WTC11 (cell line): ENCODE data around the gene PLPPR1. TPM values are rescaled to one million over a fixed set of nuclear protein-coding genes. Genes with fewer than 3 reads are reported as not detected.

ENCODE experiments used
- ATAC-seq: fragments of 200-7000 bp; cut with Tn5 transposase; 2 replicates; pipeline ENCODE4 v1.10.0; 2021; ENCODE audit warnings: mild to moderate bottlenecking, moderate library complexity
- CTCF ChIA-PET: fragments of 300-600 bp; sonication (Branson Sonifier 250); formaldehyde crosslinking; loops from one replicate; lab custom pipeline; 2021; ENCODE audit warnings: antibody characterized with exemption; lab: Charles Lee
- POLR2A ChIA-PET: fragments of 350-600 bp; sonication (Branson Sonifier 250); formaldehyde crosslinking; loops from one replicate; lab custom pipeline; 2021; ENCODE audit warnings: antibody characterized with exemption; lab: Charles Lee
- DNase-seq: peaks from one replicate; pipeline ENCODE4 v3.0.0; 2021; ENCODE audit warnings: low spot score
- H3K27ac Mint-ChIP-seq: 2 replicates; pipeline ENCODE4 v1.8.0; 2021; ENCODE audit warnings: mixed read lengths
- H3K27me3 Mint-ChIP-seq: 2 replicates; pipeline ENCODE4 v1.8.0; 2021; ENCODE audit warnings: low read depth, mild to moderate bottlenecking, moderate library complexity, mixed read lengths
- H3K36me3 Mint-ChIP-seq: 2 replicates; pipeline ENCODE4 v1.8.0; 2021; ENCODE audit warnings: mixed read lengths
- H3K4me1 Mint-ChIP-seq: 2 replicates; pipeline ENCODE4 v1.8.0; 2022; ENCODE audit warnings: mixed read lengths
- H3K4me3 Mint-ChIP-seq: 2 replicates; pipeline ENCODE4 v1.8.0; 2021; ENCODE audit warnings: mild to moderate bottlenecking, moderate library complexity, mixed read lengths
- H3K9me3 Mint-ChIP-seq: 2 replicates; pipeline ENCODE4 v1.8.0; 2021; ENCODE audit warnings: mixed read lengths
- AFF4 ChIP-seq: sonication (generic); formaldehyde crosslinking; IDR thresholded peaks from 2 replicates; pipeline ENCODE4 v1.8.1; 2023; ENCODE audit warnings: mild to moderate bottlenecking, missing genetic modification reagents, borderline replicate concordance
- ATF1 ChIP-seq: sonication (generic); formaldehyde crosslinking; IDR thresholded peaks from 2 replicates; pipeline ENCODE4 v1.8.1; 2023; ENCODE audit warnings: mild to moderate bottlenecking, moderate library complexity, missing genetic modification reagents
- ATF2 ChIP-seq: sonication (generic); formaldehyde crosslinking; IDR thresholded peaks from 2 replicates; pipeline ENCODE4 v1.8.1; 2022; ENCODE audit warnings: low read depth, missing genetic modification reagents, borderline replicate concordance
- CDX4 ChIP-seq: fragments of 250-450 bp; sonication (Bioruptor Pico); IDR thresholded peaks from 2 replicates; pipeline ENCODE4 v1.9.0; 2021; ENCODE audit warnings: moderate library complexity, mild to moderate bottlenecking, inconsistent platforms, borderline replicate concordance
- IRF1 ChIP-seq: sonication (generic); formaldehyde crosslinking; IDR thresholded peaks from 2 replicates; pipeline ENCODE4 v1.8.0; 2023; ENCODE audit warnings: missing genetic modification reagents
- NFYB ChIP-seq: sonication (generic); formaldehyde crosslinking; conservative IDR thresholded peaks from 2 replicates; pipeline ENCODE4 v1.8.0; 2022; ENCODE audit warnings: low read depth, missing genetic modification reagents
- PRDM15 ChIP-seq: sonication (generic); formaldehyde crosslinking; IDR thresholded peaks from 2 replicates; pipeline ENCODE4 v1.8.0; 2022; ENCODE audit warnings: missing genetic modification reagents
- PREB ChIP-seq: sonication (generic); formaldehyde crosslinking; IDR thresholded peaks from 2 replicates; pipeline ENCODE4 v1.8.1; 2022; ENCODE audit warnings: mild to moderate bottlenecking, missing genetic modification reagents, moderate library complexity, borderline replicate concordance
- STAT6 ChIP-seq: sonication (generic); formaldehyde crosslinking; conservative IDR thresholded peaks from 2 replicates; pipeline ENCODE4 v1.8.1; 2023; ENCODE audit warnings: mild to moderate bottlenecking, low read depth, missing genetic modification reagents, moderate library complexity
- TEAD1 ChIP-seq: sonication (generic); formaldehyde crosslinking; IDR thresholded peaks from 2 replicates; pipeline ENCODE4 v1.8.0; 2022; ENCODE audit warnings: mild to moderate bottlenecking, missing genetic modification reagents
- ZNF423 ChIP-seq: fragments of 250-450 bp; sonication (Bioruptor Pico); IDR thresholded peaks from 2 replicates; pipeline ENCODE4 v2.1.2; 2022; ENCODE audit warnings: mild to moderate bottlenecking, moderate library complexity
- total RNA-seq: library from RNA; stranded (reverse); gene quantifications from 3 replicates; pipeline ENCODE4 v1.2.3, GENCODE V29; 2021

The PLPPR1 gene
- total RNA-seq, 1 experiment from 2014 or later = 1.5 TPM

- ChIA-PET POLR2A (no interaction called here), CTCF (interaction anchor here (1.5 to 1.6 kb wide), 3 partner anchors 35 to 152 kb away, joined by 4 to 6 read pairs (median 5); no protein-coding TSS in a partner anchor)
- Mint-ChIP-seq H3K27me3 (no peaks in the 10 kb centered on the region; the same call in 1 of the 2 replicates), H3K27ac (peak overlapping the region; percentile 71; the same call in 1 of the 2 replicates), H3K9me3 (no peaks in the 10 kb centered on the region), H3K4me3 (peak overlapping the region; percentile 21; the same call in 1 of the 2 replicates), H3K4me1 (peaks cover 27% of the 10 kb centered on the region), H3K36me3 (no peaks in the 10 kb centered on the region)
- TF ChIP-seq TEAD1 (CRISPR knock-in tag) = no peak
- peak; percentile 60 for ATAC-seq
- no peak for DNase-seq
These were observed 241.8 kb downstream of the PLPPR1 start for GRCh38 chr9:101270302-101270701.

- H3K9me3 Mint-ChIP-seq = no peaks in the 10 kb centered on the region
- ATAC-seq (no peak), DNase-seq (no peak)
- TF ChIP-seq AFF4 (CRISPR knock-in tag) (no peak), CDX4 (CRISPR knock-in tag) (no peak), PREB (CRISPR knock-in tag) (no peak)
- H3K4me3 Mint-ChIP-seq = no peak overlapping the region
- H3K4me1 Mint-ChIP-seq = peaks cover 27% of the 10 kb centered on the region
- peak overlapping the region; percentile 61; the same call in 1 of the 2 replicates for H3K27ac Mint-ChIP-seq
- no peaks in the 10 kb centered on the region; the same call in 1 of the 2 replicates for H3K27me3 Mint-ChIP-seq
- ChIA-PET CTCF (interaction anchor here (1.6 kb wide), 1 partner anchor 152 kb away, joined by 6 read pairs; no protein-coding TSS in a partner anchor), POLR2A (no interaction called here)
- H3K36me3 Mint-ChIP-seq = no peaks in the 10 kb centered on the region
These were observed 242.6 kb downstream of the PLPPR1 start for GRCh38 chr9:101271102-101271501.

GRCh38 chr9:101274971-101275768, 246.6 kb downstream of the PLPPR1 start:
- Mint-ChIP-seq H3K27ac (no peak overlapping the region), H3K4me3 (no peak overlapping the region), H3K9me3 (0 out of 2 replicates have a peak, but pooled peaks cover 1% of the 10 kb centered on the region), H3K27me3 (no peaks in the 10 kb centered on the region; the same call in 1 of the 2 replicates), H3K36me3 (no peaks in the 10 kb centered on the region), H3K4me1 (peaks cover 13% of the 10 kb centered on the region)
- POLR2A ChIA-PET = no interaction called here
- ATAC-seq = no peak; the same call in 1 of the 2 replicates
- CTCF ChIA-PET = no interaction called here
- DNase-seq = no peak
- TF ChIP-seq NFYB (no peak), ZNF423 (CRISPR knock-in tag) (no peak), STAT6 (CRISPR knock-in tag) (no peak), PRDM15 (CRISPR knock-in tag) (no peak), ATF2 (CRISPR knock-in tag) (no peak), IRF1 (CRISPR knock-in tag) (no peak), ATF1 (CRISPR knock-in tag) (no peak), PREB (CRISPR knock-in tag) (no peak)
